A549 (cell line): ENCODE measurements around the gene KLHL2. TPM values are rescaled to one million over a fixed set of nuclear protein-coding genes. Genes with fewer than 3 reads are reported as not detected.

Source experiments
- ATAC-seq, 2 experiments: fragments of 200-7000 bp in 1 of 2; fragments of >200 bp in 1 of 2; cut with Nextera tagmentation in 1 of 2; cut with Tn5 transposase in 1 of 2; 3 replicates each; pipeline versions ENCODE4 v1.8.0 to v1.9.1; 2018 to 2020; ENCODE audit warnings: mild to moderate bottlenecking in 1 of 2, moderate library complexity in 1 of 2
- CTCF ChIA-PET: fragments of 300-600 bp; sonication (Branson Sonifier 250); formaldehyde crosslinking; extraction: SDS; loops from one replicate; lab custom pipeline; 2021; ENCODE audit warnings: antibody characterized with exemption, inconsistent platforms; lab: Yijun Ruan, JAX
- POLR2A ChIA-PET: fragments of 350-600 bp; formaldehyde crosslinking; extraction: SDS; loops from one replicate; lab custom pipeline; 2021; ENCODE audit warnings: antibody characterized with exemption, inconsistent platforms; lab: Yijun Ruan, JAX
- DNase-seq, 2 experiments: peaks; one replicate each; pipeline versions ENCODE4 v3.0.0 to v3.0.0-alpha.2; 2011 to 2016; ENCODE audit warnings: low read depth in 1 of 2, low spot score in 1 of 2
- FAIRE-seq: peaks from 2 replicates; lab custom pipeline; 2011; peaks lifted over from hg19 to GRCh38; lab: Jason Lieb, UNC
- H3K27ac ChIP-seq, 2 experiments: fragments of >200 bp; sonication (Bioruptor Twin); formaldehyde crosslinking; 3 replicates each; pipeline ENCODE4 v1.5.1; 2016 to 2017
- H3K4me1 ChIP-seq: fragments of >200 bp; sonication (Bioruptor Twin); formaldehyde crosslinking; 3 replicates; pipeline ENCODE4 v1.6.1; 2016
- H3K4me2 ChIP-seq: fragments of >200 bp; sonication (Bioruptor Twin); formaldehyde crosslinking; 3 replicates; pipeline ENCODE4 v1.6.1; 2016
- H3K4me3 ChIP-seq: fragments of >200 bp; sonication (Bioruptor Twin); formaldehyde crosslinking; 3 replicates; pipeline ENCODE4 v1.5.1; 2016
- H3K9me3 ChIP-seq: fragments of >200 bp; sonication (Bioruptor Twin); formaldehyde crosslinking; 3 replicates; pipeline ENCODE4 v1.6.1; 2016
- BHLHE40 ChIP-seq: IDR thresholded peaks from 2 replicates; pipeline ENCODE4 v1.6.1; 2012; ENCODE audit warnings: low read depth, low read length, inconsistent platforms
- CBX2 ChIP-seq: fragments of 200-600 bp; sonication (generic); IDR thresholded peaks from 2 replicates; pipeline ENCODE4 v1.6.1; 2016; ENCODE audit warnings: low read depth, mild to moderate bottlenecking, borderline replicate concordance
- CEBPB ChIP-seq, 2 experiments: fragments of >200 bp in 1 of 2; sonication (Bioruptor Twin) in 1 of 2; formaldehyde crosslinking in 1 of 2; IDR thresholded peaks; 2 replicates each; pipeline ENCODE4 v1.6.1; 2012 to 2016
- EHF ChIP-seq: fragments of 250-450 bp; sonication (Bioruptor Pico); IDR thresholded peaks from 2 replicates; pipeline ENCODE4 v1.5.0; 2020; ENCODE audit warnings: mild to moderate bottlenecking
- EP300 ChIP-seq, 2 experiments: fragments of >200 bp; sonication (Bioruptor Twin); formaldehyde crosslinking; IDR thresholded peaks; 2 replicates in 1 of 2; 3 replicates in 1 of 2; pipeline ENCODE4 v1.6.1; 2016 to 2017
- GATA3 ChIP-seq: IDR thresholded peaks from 2 replicates; pipeline ENCODE4 v1.6.1; 2012; ENCODE audit warnings: borderline replicate concordance
- HDAC2 ChIP-seq: fragments of 200-600 bp; sonication (generic); IDR thresholded peaks from 2 replicates; pipeline ENCODE4 v1.6.1; 2016
- HOXA7 ChIP-seq: fragments of 250-450 bp; sonication (Bioruptor Pico); IDR thresholded peaks from 2 replicates; pipeline ENCODE4 v1.5.0; 2020; ENCODE audit warnings: mild to moderate bottlenecking, moderate library complexity
- HOXB13 ChIP-seq: fragments of 250-450 bp; sonication (Bioruptor Pico); IDR thresholded peaks from 2 replicates; pipeline ENCODE4 v1.5.0; 2020; ENCODE audit warnings: low read depth, mild to moderate bottlenecking, moderate library complexity
- JUN ChIP-seq, 2 experiments: fragments of >200 bp; sonication (Bioruptor Twin); formaldehyde crosslinking; IDR thresholded peaks; 2 replicates in 1 of 2; 3 replicates in 1 of 2; pipeline ENCODE4 v1.6.1; 2016 to 2017
- KDM1A ChIP-seq: fragments of 200-600 bp; sonication (generic); IDR thresholded peaks from 2 replicates; pipeline ENCODE4 v1.6.1; 2016; ENCODE audit warnings: low read depth, mild to moderate bottlenecking
- MAFK ChIP-seq: fragments of 450-650 bp; IDR thresholded peaks from 2 replicates; pipeline ENCODE4 v1.6.1; 2014; ENCODE audit not compliant: partially characterized antibody
- NFE2L2 ChIP-seq: fragments of 150-350 bp; conservative IDR thresholded peaks from 2 replicates; pipeline ENCODE4 v1.6.1; 2014; ENCODE audit warnings: low read length
- NR3C1 ChIP-seq: fragments of >200 bp; sonication (Bioruptor Twin); formaldehyde crosslinking; IDR thresholded peaks from 3 replicates; pipeline ENCODE4 v1.6.1; 2017
- PHF8 ChIP-seq: fragments of 200-600 bp; sonication (generic); IDR thresholded peaks from 2 replicates; pipeline ENCODE4 v1.6.1; 2016; ENCODE audit warnings: low read depth, mild to moderate bottlenecking, antibody characterized with exemption, moderate library complexity, borderline replicate concordance
- RAD21 ChIP-seq, 2 experiments: fragments of >200 bp in 1 of 2; sonication (Bioruptor Twin) in 1 of 2; formaldehyde crosslinking in 1 of 2; IDR thresholded peaks in 1 of 2; conservative IDR thresholded peaks in 1 of 2; 2 replicates in 1 of 2; 3 replicates in 1 of 2; pipeline ENCODE4 v1.6.1; 2012 to 2018; ENCODE audit warnings: inconsistent platforms in 1 of 2
- RARB ChIP-seq: fragments of 250-450 bp; sonication (Bioruptor Pico); IDR thresholded peaks from 2 replicates; pipeline ENCODE4 v1.8.0; 2021; ENCODE audit warnings: mild to moderate bottlenecking, moderate library complexity
- RCOR1 ChIP-seq: fragments of 150-350 bp; IDR thresholded peaks from 2 replicates; pipeline ENCODE4 v1.6.1; 2014; ENCODE audit warnings: antibody characterized with exemption, low read length, low read depth
- SMC3 ChIP-seq: fragments of >200 bp; sonication (Bioruptor Twin); formaldehyde crosslinking; IDR thresholded peaks from 3 replicates; pipeline ENCODE4 v1.6.1; 2018; ENCODE audit warnings: inconsistent platforms
- ZFP36 ChIP-seq: fragments of 450-650 bp; IDR thresholded peaks from 2 replicates; pipeline ENCODE4 v1.6.1; 2014; ENCODE audit warnings: borderline replicate concordance; ENCODE audit not compliant: partially characterized antibody
- ZSCAN20 ChIP-seq: fragments of 250-450 bp; sonication (Bioruptor Pico); IDR thresholded peaks from 2 replicates; pipeline ENCODE4 v1.8.0; 2022; ENCODE audit warnings: mild to moderate bottlenecking, moderate library complexity
- WGBS: methylation state at CpG from one replicate; pipeline ENCODE4 v1.1.6; 2017; ENCODE audit errors: missing lambda C conversion rate; 5-methylcytosine and 5-hydroxymethylcytosine counted together
- polyA plus RNA-seq, 4 experiments: library from polyadenylated mRNA; depleted of rRNA in 3 of 4; stranded (reverse); fragments of >200 nt; fragmentation: RNase III in 1 of 4; extraction: RNeasy Plus Mini Kit Qiagen cat#74134 plus additional on column Dnase treatment in 1 of 4; gene quantifications; 2 replicates in 3 of 4; 3 replicates in 1 of 4; pipeline ENCODE4 v1.2.3, GENCODE V29; 2011 to 2017
- TF ChIP-seq, protein P1 (sequence below): fragments of 150-350 bp; IDR thresholded peaks from 2 replicates; pipeline ENCODE4 v1.6.1; 2014; ENCODE audit warnings: low read depth, mild to moderate bottlenecking, low read length
- TF ChIP-seq, protein P2 (sequence below): fragments of 250-450 bp; sonication (Bioruptor Pico); IDR thresholded peaks from 2 replicates; pipeline ENCODE4 v1.5.0; 2021; ENCODE audit warnings: mild to moderate bottlenecking, moderate library complexity, borderline replicate concordance
- TF ChIP-seq, protein P3 (sequence below): fragments of >200 bp; sonication (Bioruptor Twin); formaldehyde crosslinking; IDR thresholded peaks from 2 replicates; pipeline ENCODE4 v1.6.1; 2016

The KLHL2 gene
- polyA plus RNA-seq, 2 of the 4 experiments (the other 2 are of a cell fraction), result 13.6 to 21.6 TPM

DNA sequence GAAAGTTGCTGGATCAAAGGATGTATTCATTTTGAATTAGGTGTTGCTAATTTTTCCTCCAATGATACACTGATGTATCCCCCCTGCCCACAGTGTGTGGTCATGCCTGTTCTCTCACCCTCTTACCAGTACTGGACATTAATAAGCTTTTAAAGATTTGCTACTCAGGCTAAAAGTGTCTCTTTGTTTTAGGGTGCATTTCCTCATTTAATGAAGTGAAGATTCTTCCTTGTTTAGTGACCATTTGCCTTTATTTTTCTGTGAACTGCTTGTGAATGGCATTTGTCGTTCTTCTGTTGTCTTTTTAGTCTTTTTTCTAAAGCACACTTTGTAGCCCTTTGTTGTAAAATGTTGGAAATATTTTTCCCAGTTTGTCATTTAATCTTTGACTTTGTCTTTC lies 125.1 kb downstream of the KLHL2 start:
- no peak for FAIRE-seq
- TF ChIP-seq GATA3 (no peak), RAD21 (conservative IDR thresholded peaks at IDR 0.05 in 1 of 2, IDR thresholded peaks at IDR 0.05 in 1 of 2) (no peak), HDAC2 (no peak), KDM1A (no peak), CBX2 (no peak), RCOR1 (no peak), SMC3 (no peak), ZFP36 (no peak), ZSCAN20 (CRISPR knock-in tag) (no peak), PHF8 (no peak), EHF (CRISPR knock-in tag) (no peak)
- TF ChIP-seq, protein P1, sequence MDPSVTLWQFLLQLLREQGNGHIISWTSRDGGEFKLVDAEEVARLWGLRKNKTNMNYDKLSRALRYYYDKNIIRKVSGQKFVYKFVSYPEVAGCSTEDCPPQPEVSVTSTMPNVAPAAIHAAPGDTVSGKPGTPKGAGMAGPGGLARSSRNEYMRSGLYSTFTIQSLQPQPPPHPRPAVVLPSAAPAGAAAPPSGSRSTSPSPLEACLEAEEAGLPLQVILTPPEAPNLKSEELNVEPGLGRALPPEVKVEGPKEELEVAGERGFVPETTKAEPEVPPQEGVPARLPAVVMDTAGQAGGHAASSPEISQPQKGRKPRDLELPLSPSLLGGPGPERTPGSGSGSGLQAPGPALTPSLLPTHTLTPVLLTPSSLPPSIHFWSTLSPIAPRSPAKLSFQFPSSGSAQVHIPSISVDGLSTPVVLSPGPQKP, result no peak
- Histone ChIP-seq H3K4me1 (peaks cover 12% of the 10 kb centered on the region; the same call in 1 of the 3 replicates), H3K27ac (no peak overlapping the region), H3K4me2 (no peak overlapping the region), H3K9me3 (no peaks in the 10 kb centered on the region), H3K4me3 (no peak overlapping the region)
- DNase-seq, result no peak
- WGBS, result 80% methylated on average over 1 of the region's 1 CpG
- POLR2A ChIA-PET, result no interaction called here
- CTCF ChIA-PET, result interaction anchor here (1.1 kb wide), 1 partner anchor 11 kb away, joined by 3 read pairs; no protein-coding TSS in a partner anchor
- no peak for ATAC-seq

DNA sequence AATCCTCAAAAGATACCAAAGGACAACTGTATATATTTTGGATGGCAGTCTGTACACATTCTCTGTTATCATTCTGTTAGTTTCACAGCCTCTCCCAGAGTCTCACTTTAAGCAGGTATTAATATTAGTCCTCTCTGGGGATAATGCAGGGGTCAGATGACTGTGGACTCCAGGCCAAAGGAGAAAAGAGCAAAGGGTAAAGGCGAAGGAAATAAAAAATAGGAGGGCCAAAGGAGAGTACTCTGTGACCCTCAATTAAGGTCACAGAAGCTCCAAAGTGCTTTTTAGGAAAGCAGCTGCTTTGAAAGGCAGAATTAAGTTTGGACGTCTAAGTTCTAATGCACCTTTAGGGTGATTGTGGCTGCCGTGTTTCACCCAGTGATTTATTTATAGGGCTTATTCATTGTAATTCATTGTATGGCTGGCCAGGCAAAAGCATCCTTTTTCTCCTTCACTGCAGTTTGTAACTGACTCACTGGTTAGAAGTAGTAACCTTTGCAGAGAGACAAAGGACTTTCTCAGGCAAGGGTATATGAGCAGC lies 127.9 kb downstream of the KLHL2 start:
- WGBS, result 89% methylated on average over 3 of the region's 3 CpGs
- DNase-seq (no peak), ATAC-seq (no peak), FAIRE-seq (no peak)
- Histone ChIP-seq H3K27ac (no peak overlapping the region), H3K4me2 (no peak overlapping the region), H3K4me3 (no peak overlapping the region), H3K9me3 (no peaks in the 10 kb centered on the region), H3K4me1 (no peaks in the 10 kb centered on the region)
- POLR2A ChIA-PET, result no interaction called here
- TF ChIP-seq BHLHE40, result no peak
- TF ChIP-seq, protein P2, sequence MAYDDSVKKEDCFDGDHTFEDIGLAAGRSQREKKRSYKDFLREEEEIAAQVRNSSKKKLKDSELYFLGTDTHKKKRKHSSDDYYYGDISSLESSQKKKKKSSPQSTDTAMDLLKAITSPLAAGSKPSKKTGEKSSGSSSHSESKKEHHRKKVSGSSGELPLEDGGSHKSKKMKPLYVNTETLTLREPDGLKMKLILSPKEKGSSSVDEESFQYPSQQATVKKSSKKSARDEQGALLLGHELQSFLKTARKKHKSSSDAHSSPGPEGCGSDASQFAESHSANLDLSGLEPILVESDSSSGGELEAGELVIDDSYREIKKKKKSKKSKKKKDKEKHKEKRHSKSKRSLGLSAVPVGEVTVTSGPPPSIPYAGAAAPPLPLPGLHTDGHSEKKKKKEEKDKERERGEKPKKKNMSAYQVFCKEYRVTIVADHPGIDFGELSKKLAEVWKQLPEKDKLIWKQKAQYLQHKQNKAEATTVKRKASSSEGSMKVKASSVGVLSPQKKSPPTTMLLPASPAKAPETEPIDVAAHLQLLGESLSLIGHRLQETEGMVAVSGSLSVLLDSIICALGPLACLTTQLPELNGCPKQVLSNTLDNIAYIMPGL, result no peak
- no peak for TF ChIP-seq RCOR1
- TF ChIP-seq EHF (CRISPR knock-in tag), result no peak
- TF ChIP-seq, protein P1, result no peak
- no peak for TF ChIP-seq CBX2
- TF ChIP-seq, protein P3, sequence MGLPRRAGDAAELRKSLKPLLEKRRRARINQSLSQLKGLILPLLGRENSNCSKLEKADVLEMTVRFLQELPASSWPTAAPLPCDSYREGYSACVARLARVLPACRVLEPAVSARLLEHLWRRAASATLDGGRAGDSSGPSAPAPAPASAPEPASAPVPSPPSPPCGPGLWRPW, result no peak
- no peak for TF ChIP-seq EP300 (IDR thresholded peaks at IDR 0.05)
- TF ChIP-seq HOXB13, result no peak
- no peak for TF ChIP-seq HDAC2
- no peak for TF ChIP-seq CEBPB (IDR thresholded peaks at IDR 0.05)
- TF ChIP-seq NFE2L2, result no peak
- no peak for TF ChIP-seq HOXA7
- TF ChIP-seq MAFK, result no peak
- no peak for TF ChIP-seq NR3C1
- no peak for TF ChIP-seq SMC3
- no peak for TF ChIP-seq JUN (IDR thresholded peaks at IDR 0.05)
- no peak for TF ChIP-seq RARB (CRISPR knock-in tag)
- CTCF ChIA-PET, result interaction anchor here (1.3 kb wide), 1 partner anchor 204 kb away, joined by 3 read pairs; no protein-coding TSS in a partner anchor
